Liver (tissue), 3 donors: ENCODE results near the gene PRDX1.

ENCODE experiments used
- ATF3 ChIP-seq: IDR thresholded peaks from 2 replicates; pipeline ENCODE4 v1.6.1; 2016; ENCODE audit warnings: antibody characterized with exemption
- CTCF ChIP-seq: fragments of 150-350 bp; IDR thresholded peaks from 2 replicates; pipeline ENCODE4 v1.5.1; 2017; ENCODE audit warnings: improper control_type of control experiment, low read depth, low read length; ENCODE audit not compliant: missing input control
- MAX ChIP-seq: IDR thresholded peaks from 2 replicates; pipeline ENCODE4 v1.6.1; 2016; ENCODE audit warnings: antibody characterized with exemption
- REST ChIP-seq: IDR thresholded peaks from 2 replicates; pipeline ENCODE4 v1.6.1; 2016; ENCODE audit warnings: antibody characterized with exemption, mild to moderate bottlenecking
- donor health status: healthy.
- donor health status: healthy.

GRCh38 chr1:45535988-45536766 is 14.5 kb upstream of the PRDX1 start:
- TF ChIP-seq CTCF (no peak), ATF3 (no peak), REST (no peak), MAX (no peak)
